NCI-H446 treated with DMSO at 0.1 percent for 48 hours (cell line): ENCODE measurements around the gene MAGI2.

ENCODE experiments used
- DNase-seq: peaks from one replicate; lab custom pipeline; 2025; lab: John Stamatoyannopoulos, UW

MAGI2 gene

GRCh38 chr7:78786055-78786454 lies 667.4 kb downstream of the MAGI2 start:
- no peak for DNase-seq

- DNase-seq: no peak
These were observed 670.1 kb downstream of the MAGI2 start for GRCh38 chr7:78783179-78783962.

- DNase-seq: no peak
These were observed 672.9 kb downstream of the MAGI2 start for GRCh38 chr7:78780560-78780959.

GRCh38 chr7:78779788-78780187 lies 673.7 kb downstream of the MAGI2 start:
- no peak for DNase-seq

- no peak for DNase-seq
These were observed 675.6 kb downstream of the MAGI2 start for GRCh38 chr7:78777829-78778228.

GRCh38 chr7:78770422-78771410 lies 682.8 kb downstream of the MAGI2 start:
- DNase-seq: no peak

- DNase-seq: no peak
These were observed 683.9 kb downstream of the MAGI2 start for GRCh38 chr7:78769481-78770101.

GRCh38 chr7:78768859-78769258 lies 684.6 kb downstream of the MAGI2 start:
- no peak for DNase-seq

- DNase-seq: no peak
These were observed 687.3 kb downstream of the MAGI2 start for GRCh38 chr7:78765943-78766729.

GRCh38 chr7:78764571-78764970 lies 688.9 kb downstream of the MAGI2 start:
- no peak for DNase-seq

GRCh38 chr7:78762625-78763024 lies 690.8 kb downstream of the MAGI2 start:
- no peak for DNase-seq

- DNase-seq: no peak
These were observed 692.7 kb downstream of the MAGI2 start for GRCh38 chr7:78760620-78761355.

GRCh38 chr7:78752554-78752953 lies 700.9 kb downstream of the MAGI2 start:
- DNase-seq: no peak

- no peak for DNase-seq
These were observed 702.2 kb downstream of the MAGI2 start for GRCh38 chr7:78751253-78751652.

- no peak for DNase-seq
These were observed 704.3 kb downstream of the MAGI2 start for GRCh38 chr7:78749052-78749746.

- no peak for DNase-seq
These were observed 705.9 kb downstream of the MAGI2 start for GRCh38 chr7:78747592-78747991.

GRCh38 chr7:78746301-78746700 lies 707.2 kb downstream of the MAGI2 start:
- no peak for DNase-seq

- DNase-seq: no peak
These were observed 710.8 kb downstream of the MAGI2 start for GRCh38 chr7:78742694-78743093.

- DNase-seq: no peak
These were observed 716.9 kb downstream of the MAGI2 start for GRCh38 chr7:78736548-78736947.

GRCh38 chr7:78734626-78735025 lies 718.8 kb downstream of the MAGI2 start:
- no peak for DNase-seq
